ENCODE results near the gene DLX1. TPM values are rescaled to one million over a fixed set of nuclear protein-coding genes. Genes with fewer than 3 reads are reported as not detected.

DLX1 gene
- total and polyA plus RNA-seq, 2 of the 8 experiments (the other 6 are each of a cell fraction or from before 2014, with no cell fraction given): 0.11 TPM; not detected in 1

DNA sequence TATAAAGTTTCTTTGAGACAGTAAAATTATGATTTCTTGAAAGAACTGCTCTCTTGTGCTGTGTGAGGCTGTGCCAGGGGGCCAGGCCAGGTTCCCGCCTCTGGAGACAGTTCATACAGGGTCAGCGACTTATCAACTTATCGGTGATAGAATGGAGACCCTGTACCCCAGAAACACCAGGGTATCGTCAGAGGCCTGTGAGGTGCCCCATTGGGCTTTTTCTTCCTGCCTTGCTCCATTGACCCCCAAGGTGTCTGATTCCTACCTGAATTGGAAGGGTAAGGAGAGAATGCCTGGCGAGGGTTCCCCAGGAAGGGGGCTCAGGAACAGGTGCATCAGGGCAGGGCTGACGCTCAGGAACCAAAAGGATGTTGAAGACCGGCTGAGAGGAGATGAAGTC lies 4.3 kb downstream of the DLX1 start:
- H3K4ac ChIP-seq (replicated peaks; ENCODE audit: insufficient read length, low read depth, low read length): no peak overlapping the region
- ChIA-PET POLR2A (ENCODE audit: partially characterized antibody) (interaction anchor here (1.0 to 14.0 kb wide), 2 partner anchors 8 to 13 kb away, joined by 4 to 184 read pairs; partner anchors contain the start of gene DLX2), CTCF (ENCODE audit: partially characterized antibody) (interaction anchor here (1.0 to 12.4 kb wide), 3 partner anchors 8 to 129 kb away, joined by 4 to 198 read pairs (median 4); partner anchors contain the start of gene DLX2)
- no peak overlapping the region for H2AFZ ChIP-seq (ENCODE audit: low read length)
- no peak overlapping the region for H3K18ac ChIP-seq (ENCODE audit: extremely low read depth, low read length)
- peaks cover 0 to 37% (median 18%) of the 10 kb centered on the region in 4 experiments; a peak in 6 of 7 replicates for H3K4me1 ChIP-seq (replicated peaks in 1 of 4; ENCODE audit: control insufficient read depth in 3 of 4, insufficient read depth in 4 of 4, low read length in 3 of 4)
- no peak overlapping the region for H4K5ac ChIP-seq (ENCODE audit: insufficient read length, low read depth, low read length)
- no peaks in the 10 kb centered on the region for H3K79me1 ChIP-seq (ENCODE audit: low read depth, low read length)
- no peak overlapping the region for H2BK5ac ChIP-seq (ENCODE audit: low read depth, low read length)
- H3K23me2 ChIP-seq (ENCODE audit: low read depth, low read length): peaks cover 11% of the 10 kb centered on the region; the same call in 1 of the 2 replicates
- H3K4me2 ChIP-seq (ENCODE audit: insufficient read depth in 1 of 2, low read depth in 2 of 2, low read length in 2 of 2): no peak overlapping the region; a peak in 1 of 4 replicates
- no peak overlapping the region for H4K8ac ChIP-seq (ENCODE audit: extremely low read depth, insufficient read depth, low read length)
- 18% methylated on average over 7 of the region's 7 CpGs; no CpG with 5 or more reads in 1 of the 2 experiments for WGBS, 2 experiments (ENCODE audit: extremely low coverage in 1 of 2, insufficient coverage in 1 of 2, insufficient read length in 1 of 2, insufficient replicate concordance in 2 of 2, low coverage in 1 of 2, low lambda C conversion rate in 2 of 2, missing lambda C conversion rate in 1 of 2)
- H3K27ac ChIP-seq (ENCODE audit: low read depth, low read length): no peak overlapping the region
- H4K20me1 ChIP-seq (replicated peaks in 1 of 2; ENCODE audit: control insufficient read depth in 1 of 2, insufficient read depth in 2 of 2, low read length in 2 of 2): peaks cover 19 to 31% of the 10 kb centered on the region in 2 experiments
- no peak overlapping the region for H2BK15ac ChIP-seq (ENCODE audit: low read length)
- H2BK12ac ChIP-seq (ENCODE audit: low read depth, low read length): no peak overlapping the region
- no peak overlapping the region for H2BK20ac ChIP-seq (ENCODE audit: low read length)
- H2BK120ac ChIP-seq (replicated peaks; ENCODE audit: low read depth, low read length): no peak overlapping the region
- no peak for DNase-seq (ENCODE audit: low read depth in 1 of 2, low spot score in 2 of 2)
- no peak overlapping the region for H3K14ac ChIP-seq (ENCODE audit: insufficient read length)
- H3K4me3 ChIP-seq (ENCODE audit: extremely low read depth in 1 of 4, insufficient read depth in 2 of 4, low read depth in 3 of 4, low read length in 4 of 4): no peak overlapping the region; a peak in 1 of 8 replicates
- H3K23ac ChIP-seq (ENCODE audit: insufficient read length): no peak overlapping the region
- H4K91ac ChIP-seq (replicated peaks; ENCODE audit: insufficient read length, low read length): no peak overlapping the region
- H3K27me3 ChIP-seq (replicated peaks in 1 of 4; ENCODE audit: control insufficient read depth in 3 of 4, extremely low read depth in 1 of 4, insufficient read depth in 3 of 4, low read length in 3 of 4): peaks cover 90 to 100% (median 97%) of the 10 kb centered on the region in 4 experiments
- TF ChIP-seq PHF8 (conservative IDR thresholded peaks at IDR 0.05; ENCODE audit: low read depth, low read length) (no peak), RBBP5 (IDR thresholded peaks at IDR 0.05; ENCODE audit: borderline replicate concordance, low read depth, low read length) (no peak), POLR2AphosphoS5 (IDR thresholded peaks at IDR 0.05; ENCODE audit: low read depth, low read length) (no peak), RNF2 (IDR thresholded peaks at IDR 0.05; ENCODE audit: borderline replicate concordance, low read depth, low read length, missing control alignments, poor library complexity, severe bottlenecking) (peak; percentile 85), TCF12 (IDR thresholded peaks at IDR 0.05; ENCODE audit: low read depth, low read length) (no peak), CHD2 (IDR thresholded peaks at IDR 0.05; ENCODE audit: low read length) (no peak), FOSL1 (IDR thresholded peaks at IDR 0.05; ENCODE audit: insufficient read depth, low read depth, low read length) (no peak)
- H3K9me3 ChIP-seq (ENCODE audit: insufficient read depth in 2 of 2, low read depth in 1 of 2, low read length in 1 of 2): no peaks in the 10 kb centered on the region
- H3K79me2 ChIP-seq (ENCODE audit: control insufficient read depth in 1 of 2, insufficient read depth in 2 of 2, low read length in 2 of 2): no peaks in the 10 kb centered on the region
- no peak for FAIRE-seq
- no peak overlapping the region for H2AK5ac ChIP-seq (ENCODE audit: low read depth, low read length)
- 0 out of 8 replicates have a peak, but pooled peaks cover 0 to 3% (median 0%) of the 10 kb centered on the region in 4 experiments for H3K36me3 ChIP-seq (ENCODE audit: control insufficient read depth in 2 of 4, insufficient read depth in 4 of 4, low read length in 3 of 4)
- no peak overlapping the region for H3K9ac ChIP-seq (replicated peaks in 1 of 4; ENCODE audit: extremely low read depth in 1 of 4, low read depth in 3 of 4, low read length in 3 of 4)
- H3K56ac ChIP-seq (replicated peaks; ENCODE audit: insufficient read length, low read depth, low read length): no peak overlapping the region

Data from H1 (cell line).